GOT3 (cell line): ENCODE measurements around the gene PLXNA4.

Source experiments
- DNase-seq: peaks from one replicate; lab custom pipeline; 2025; ENCODE audit warnings: mixed read lengths; lab: John Stamatoyannopoulos, UW

PLXNA4 gene

GRCh38 chr7:132387596-132387995 lies 188.7 kb downstream of the PLXNA4 start:
- DNase-seq, result no peak

- DNase-seq, result no peak
These were observed 190.0 kb downstream of the PLXNA4 start for GRCh38 chr7:132386201-132386681.

- DNase-seq, result no peak
These were observed 192.3 kb downstream of the PLXNA4 start for GRCh38 chr7:132383962-132384361.

- no peak for DNase-seq
These were observed 194.4 kb downstream of the PLXNA4 start for GRCh38 chr7:132381742-132382472.

GRCh38 chr7:132380059-132380458 lies 196.2 kb downstream of the PLXNA4 start:
- no peak for DNase-seq

GRCh38 chr7:132379292-132379691 lies 197.0 kb downstream of the PLXNA4 start:
- no peak for DNase-seq

- no peak for DNase-seq
These were observed 198.3 kb downstream of the PLXNA4 start for GRCh38 chr7:132377703-132378584.

GRCh38 chr7:132377015-132377414 lies 199.3 kb downstream of the PLXNA4 start:
- no peak for DNase-seq

GRCh38 chr7:132376361-132377013 lies 199.8 kb downstream of the PLXNA4 start:
- no peak for DNase-seq

GRCh38 chr7:132373879-132374278 lies 202.4 kb downstream of the PLXNA4 start:
- no peak for DNase-seq

GRCh38 chr7:132373041-132373440 lies 203.2 kb downstream of the PLXNA4 start:
- DNase-seq, result no peak

GRCh38 chr7:132371948-132372347 lies 204.3 kb downstream of the PLXNA4 start:
- no peak for DNase-seq

GRCh38 chr7:132368246-132368900 lies 207.9 kb downstream of the PLXNA4 start:
- no peak for DNase-seq

- no peak for DNase-seq
These were observed 208.5 kb downstream of the PLXNA4 start for GRCh38 chr7:132367795-132368194.

- no peak for DNase-seq
These were observed 209.3 kb downstream of the PLXNA4 start for GRCh38 chr7:132367004-132367403.

- DNase-seq, result no peak
These were observed 212.0 kb downstream of the PLXNA4 start for GRCh38 chr7:132364226-132364625.

GRCh38 chr7:132362059-132362458 lies 214.2 kb downstream of the PLXNA4 start:
- no peak for DNase-seq

- no peak for DNase-seq
These were observed 215.1 kb downstream of the PLXNA4 start for GRCh38 chr7:132361146-132361545.

- DNase-seq, result no peak
These were observed 216.5 kb downstream of the PLXNA4 start for GRCh38 chr7:132359743-132360142.

GRCh38 chr7:132355048-132355447 lies 221.2 kb downstream of the PLXNA4 start:
- DNase-seq, result no peak

- DNase-seq, result no peak
These were observed 221.7 kb downstream of the PLXNA4 start for GRCh38 chr7:132354527-132354926.

GRCh38 chr7:132353936-132354335 lies 222.3 kb downstream of the PLXNA4 start:
- no peak for DNase-seq
